ENCODE results near the gene SRSF9. TPM values are rescaled to one million over a fixed set of nuclear protein-coding genes. Genes with fewer than 3 reads are reported as not detected.

Gene SRSF9
- total RNA-seq, 2 donors from 2014 or later, result 291 to 324 TPM

DNA sequence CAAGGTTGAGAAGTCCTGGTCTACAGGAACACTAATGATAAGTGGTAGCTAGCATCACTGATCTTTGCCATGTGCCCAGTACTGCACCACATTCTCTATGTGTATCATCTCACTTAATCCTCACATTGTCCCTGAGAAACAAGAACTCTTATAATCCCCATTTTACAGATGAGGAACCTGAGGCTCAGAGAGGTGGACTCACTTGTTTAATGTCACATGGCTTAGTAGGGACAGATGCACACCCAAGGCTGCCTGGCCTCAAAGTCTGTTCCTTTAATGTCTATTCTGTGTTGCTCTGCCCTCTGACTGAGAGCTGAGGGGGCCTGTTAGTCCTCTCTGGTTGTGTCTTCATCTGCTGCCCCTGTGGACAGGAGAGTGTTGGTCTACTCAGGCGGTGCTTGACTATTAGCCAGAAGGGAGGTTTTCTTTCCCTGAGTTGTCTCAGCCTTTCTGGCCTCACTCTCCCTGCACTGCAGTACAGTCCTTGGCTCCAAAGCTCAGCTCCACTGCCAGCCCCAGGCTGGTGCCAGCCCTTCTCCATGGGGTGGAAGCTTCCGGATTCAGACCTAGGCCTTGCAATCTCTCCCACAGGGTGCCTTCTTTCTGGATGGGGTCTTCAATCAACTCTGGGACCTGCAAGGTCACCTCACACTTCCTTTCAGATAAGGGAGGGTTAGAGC, 21.4 kb upstream of the SRSF9 start:
- DNase-seq, result no peak
- no peaks in the 10 kb centered on the region for H3K36me3 ChIP-seq (ENCODE audit: control insufficient read depth, insufficient read depth, low read length)
- TF ChIP-seq, protein P1, sequence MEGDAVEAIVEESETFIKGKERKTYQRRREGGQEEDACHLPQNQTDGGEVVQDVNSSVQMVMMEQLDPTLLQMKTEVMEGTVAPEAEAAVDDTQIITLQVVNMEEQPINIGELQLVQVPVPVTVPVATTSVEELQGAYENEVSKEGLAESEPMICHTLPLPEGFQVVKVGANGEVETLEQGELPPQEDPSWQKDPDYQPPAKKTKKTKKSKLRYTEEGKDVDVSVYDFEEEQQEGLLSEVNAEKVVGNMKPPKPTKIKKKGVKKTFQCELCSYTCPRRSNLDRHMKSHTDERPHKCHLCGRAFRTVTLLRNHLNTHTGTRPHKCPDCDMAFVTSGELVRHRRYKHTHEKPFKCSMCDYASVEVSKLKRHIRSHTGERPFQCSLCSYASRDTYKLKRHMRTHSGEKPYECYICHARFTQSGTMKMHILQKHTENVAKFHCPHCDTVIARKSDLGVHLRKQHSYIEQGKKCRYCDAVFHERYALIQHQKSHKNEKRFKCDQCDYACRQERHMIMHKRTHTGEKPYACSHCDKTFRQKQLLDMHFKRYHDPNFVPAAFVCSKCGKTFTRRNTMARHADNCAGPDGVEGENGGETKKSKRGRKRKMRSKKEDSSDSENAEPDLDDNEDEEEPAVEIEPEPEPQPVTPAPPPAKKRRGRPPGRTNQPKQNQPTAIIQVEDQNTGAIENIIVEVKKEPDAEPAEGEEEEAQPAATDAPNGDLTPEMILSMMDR (conservative IDR thresholded peaks at IDR 0.05), result no peak
- H3K9me3 ChIP-seq (ENCODE audit: control insufficient read depth, low read length), result no peaks in the 10 kb centered on the region
- H3K27ac ChIP-seq (ENCODE audit: low read depth, low read length), result no peak overlapping the region
- no peaks in the 10 kb centered on the region for H3K9me3 Mint-ChIP-seq
- H3K27ac Mint-ChIP-seq, result peak overlapping the region; percentile 55
- peaks cover 4% of the 10 kb centered on the region for H3K4me1 ChIP-seq (ENCODE audit: control insufficient read depth, insufficient read depth, low read length)
- H3K27me3 Mint-ChIP-seq (ENCODE audit: insufficient read depth), result no peaks in the 10 kb centered on the region
- WGBS, 2 experiments (ENCODE audit: insufficient coverage in 1 of 2, insufficient read length in 1 of 2), result 88 to 98% methylated on average over 1 to 2 of the region's 2 CpGs
- H3K9ac ChIP-seq (ENCODE audit: extremely low read depth, low read length, poor library complexity, severe bottlenecking), result no peak overlapping the region
- no peaks in the 10 kb centered on the region for H3K27me3 ChIP-seq (ENCODE audit: control insufficient read depth, insufficient read depth, low read length, poor library complexity, severe bottlenecking)
- H3K4me3 Mint-ChIP-seq, result no peak overlapping the region
- H3K4me1 Mint-ChIP-seq, result peaks cover 9% of the 10 kb centered on the region
- H3K36me3 Mint-ChIP-seq (ENCODE audit: low read depth), result peaks cover 7% of the 10 kb centered on the region
- no peak overlapping the region for H3K4me3 ChIP-seq (ENCODE audit: low read length)

DNA sequence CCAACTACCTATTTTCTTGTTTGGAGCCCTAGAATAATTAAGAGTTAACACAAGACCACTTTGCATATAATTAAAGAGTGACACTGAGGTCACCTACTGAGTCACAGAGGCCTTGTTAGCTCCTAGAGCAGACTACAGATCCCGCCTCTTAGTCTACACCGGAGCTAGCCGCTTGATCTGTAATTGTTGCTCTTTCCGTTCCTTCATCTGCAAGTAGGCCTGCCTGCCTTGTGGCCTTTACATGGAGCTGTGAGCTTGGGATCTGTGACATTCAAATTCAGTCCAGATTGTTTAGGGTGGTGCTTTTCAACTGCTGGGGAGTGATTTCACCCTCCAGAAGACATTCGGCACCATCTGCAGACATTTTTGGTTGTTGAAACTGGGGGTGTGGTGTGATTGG, 20.8 kb upstream of the SRSF9 start:
- 88 to 100% methylated on average over 1 to 5 of the region's 5 CpGs for WGBS, 2 experiments (ENCODE audit: insufficient coverage in 1 of 2, insufficient read length in 1 of 2)

DNA sequence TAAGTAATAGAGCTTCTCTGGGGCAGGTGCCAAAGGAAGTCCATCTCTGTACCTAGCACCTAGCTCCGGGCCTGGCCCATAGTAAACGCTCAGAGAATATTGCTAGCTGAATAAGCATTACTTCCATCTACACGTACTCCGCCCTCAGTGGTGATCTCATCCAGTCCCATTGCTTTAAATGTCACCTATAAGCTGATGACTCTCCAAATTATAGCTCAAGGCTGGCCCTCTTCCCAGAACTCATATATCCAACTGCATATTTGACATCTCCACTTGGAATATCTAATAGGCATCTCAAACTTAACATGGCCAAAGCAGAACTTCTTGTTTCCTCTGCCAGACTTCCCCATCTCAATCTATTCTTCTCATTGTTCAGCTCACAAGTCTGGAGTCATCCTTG, 19.5 kb upstream of the SRSF9 start:
- TF ChIP-seq, protein P1 (conservative IDR thresholded peaks at IDR 0.05), result no peak
- Mint-ChIP-seq H3K36me3 (ENCODE audit: low read depth) (peaks cover 7% of the 10 kb centered on the region), H3K9me3 (no peaks in the 10 kb centered on the region), H3K27me3 (ENCODE audit: insufficient read depth) (no peaks in the 10 kb centered on the region), H3K4me3 (no peak overlapping the region), H3K27ac (no peak overlapping the region), H3K4me1 (peaks cover 3% of the 10 kb centered on the region)
- WGBS, 2 experiments (ENCODE audit: insufficient coverage in 1 of 2, insufficient read length in 1 of 2), result 82 to 92% methylated on average over 3 to 4 of the region's 4 CpGs
- no peaks in the 10 kb centered on the region for H3K36me3 ChIP-seq (ENCODE audit: control insufficient read depth, insufficient read depth, low read length)
- H3K27me3 ChIP-seq (ENCODE audit: control insufficient read depth, insufficient read depth, low read length, poor library complexity, severe bottlenecking), result no peaks in the 10 kb centered on the region
- no peak overlapping the region for H3K27ac ChIP-seq (ENCODE audit: low read depth, low read length)
- H3K9me3 ChIP-seq (ENCODE audit: control insufficient read depth, low read length), result no peaks in the 10 kb centered on the region
- no peak for DNase-seq
- peaks cover 4% of the 10 kb centered on the region for H3K4me1 ChIP-seq (ENCODE audit: control insufficient read depth, insufficient read depth, low read length)
- no peak overlapping the region for H3K4me3 ChIP-seq (ENCODE audit: low read length)
- H3K9ac ChIP-seq (ENCODE audit: extremely low read depth, low read length, poor library complexity, severe bottlenecking), result no peak overlapping the region

More for the DNA sequence above, 20.8 kb upstream of the SRSF9 start:
- H3K4me1 Mint-ChIP-seq, result peaks cover 8% of the 10 kb centered on the region
- H3K36me3 ChIP-seq (ENCODE audit: control insufficient read depth, insufficient read depth, low read length), result no peaks in the 10 kb centered on the region
- H3K27ac Mint-ChIP-seq, result peak overlapping the region; percentile 56
- H3K4me3 Mint-ChIP-seq, result no peak overlapping the region
- no peak overlapping the region for H3K9ac ChIP-seq (ENCODE audit: extremely low read depth, low read length, poor library complexity, severe bottlenecking)
- H3K27me3 Mint-ChIP-seq (ENCODE audit: insufficient read depth), result no peaks in the 10 kb centered on the region
- no peaks in the 10 kb centered on the region for H3K27me3 ChIP-seq (ENCODE audit: control insufficient read depth, insufficient read depth, low read length, poor library complexity, severe bottlenecking)
- peaks cover 4% of the 10 kb centered on the region for H3K4me1 ChIP-seq (ENCODE audit: control insufficient read depth, insufficient read depth, low read length)
- TF ChIP-seq, protein P1 (conservative IDR thresholded peaks at IDR 0.05), result no peak
- H3K4me3 ChIP-seq (ENCODE audit: low read length), result no peak overlapping the region
- peaks cover 7% of the 10 kb centered on the region for H3K36me3 Mint-ChIP-seq (ENCODE audit: low read depth)
- DNase-seq, result no peak
- no peak overlapping the region for H3K27ac ChIP-seq (ENCODE audit: low read depth, low read length)
- no peaks in the 10 kb centered on the region for H3K9me3 ChIP-seq (ENCODE audit: control insufficient read depth, low read length)
- H3K9me3 Mint-ChIP-seq, result no peaks in the 10 kb centered on the region
